Naive B cell (primary cell): ENCODE results near the gene PANK2. TPM values are rescaled to one million over a fixed set of nuclear protein-coding genes. Genes with fewer than 3 reads are reported as not detected.
"Not testable (repeated sequence)": the region's sequence is repeated elsewhere in the genome, so short reads cannot be mapped to it uniquely, and the experiment has no call there.

Source experiments
- ATAC-seq, 2 donors: fragments of 150-1000 bp; cut with Tn5 transposase; 2 replicates each; pipeline ENCODE4 v1.10.0; 2021; ENCODE audit warnings: low read depth in 2 of 2, mild to moderate bottlenecking in 2 of 2, moderate library complexity in 2 of 2
- DNase-seq: peaks from one replicate; pipeline ENCODE4 v3.0.0; 2022
- H3K27ac Mint-ChIP-seq, 6 donors: one replicate each; pipeline ENCODE4 v1.8.0; 2020 to 2022; ENCODE audit warnings: mild to moderate bottlenecking in 6 of 6, mixed read lengths in 6 of 6, moderate library complexity in 5 of 6, inconsistent platforms in 2 of 6
- H3K27me3 Mint-ChIP-seq, 3 donors: one replicate each; pipeline ENCODE4 v1.8.0; 2021 to 2022; ENCODE audit warnings: mixed read lengths in 3 of 3, mild to moderate bottlenecking in 1 of 3
- H3K36me3 Mint-ChIP-seq, 2 donors: one replicate each; pipeline ENCODE4 v1.8.0; 2020 to 2022; ENCODE audit warnings: mixed read lengths in 2 of 2, inconsistent platforms in 1 of 2, mild to moderate bottlenecking in 1 of 2
- H3K4me1 Mint-ChIP-seq, 3 donors: one replicate each; pipeline ENCODE4 v1.8.0; 2020 to 2022; ENCODE audit warnings: mixed read lengths in 3 of 3, inconsistent platforms in 1 of 3, mild to moderate bottlenecking in 1 of 3, moderate library complexity in 1 of 3
- H3K4me3 Mint-ChIP-seq, 8 donors: one replicate each; pipeline ENCODE4 v1.8.0; 2020 to 2022; ENCODE audit warnings: mild to moderate bottlenecking in 8 of 8, mixed read lengths in 8 of 8, moderate library complexity in 8 of 8, inconsistent platforms in 2 of 8
- H3K9me3 Mint-ChIP-seq, 7 donors: one replicate each; pipeline ENCODE4 v1.8.0; 2020 to 2022; ENCODE audit warnings: mixed read lengths in 7 of 7, mild to moderate bottlenecking in 5 of 7, inconsistent platforms in 2 of 7, moderate library complexity in 1 of 7
- polyA plus RNA-seq, 6 donors: library from polyadenylated mRNA; unstranded; fragments of 300-500 nt; fragmentation: Illumina TruSeq; gene quantifications; one replicate each; pipeline ENCODE4 v1.2.3, GENCODE V29; 2021; ENCODE audit warnings: low read depth in 6 of 6

PANK2 gene
- polyA plus RNA-seq, 6 donors from 2014 or later = 34.8 to 57.7 (median 45.9) TPM

GRCh38 chr20:3896853-3897583 lies 7.8 kb downstream of the PANK2 start:
- Mint-ChIP-seq H3K4me1 (peaks cover 44 to 84% (median 66%) of the 10 kb centered on the region in 3 donors), H3K4me3 (peak overlapping the region in 6 of 8 donors; percentile 4 to 51 (median 30)), H3K36me3 (peaks cover 0 to 6% of the 10 kb centered on the region in 2 donors), H3K27me3 (no peaks in the 10 kb centered on the region), H3K9me3 (peaks cover 0 to 2% (median 0%) of the 10 kb centered on the region in 7 donors), H3K27ac (peak overlapping the region; percentile 10 to 83 (median 68))
- DNase-seq = no peak
- no peak for ATAC-seq

- not testable (repeated sequence) for ATAC-seq, DNase-seq, H3K27me3 Mint-ChIP-seq, H3K36me3 Mint-ChIP-seq, H3K27ac Mint-ChIP-seq, H3K4me3 Mint-ChIP-seq, H3K9me3 Mint-ChIP-seq
- peaks cover 45 to 83% (median 58%) of the 10 kb centered on the region in 3 donors for H3K4me1 Mint-ChIP-seq
Measured at GRCh38 chr20:3898181-3898580, 9.0 kb downstream of the PANK2 start.

GRCh38 chr20:3898639-3899038 lies 9.5 kb downstream of the PANK2 start:
- ATAC-seq (no peak), DNase-seq (no peak)
- H3K4me3 Mint-ChIP-seq = no peak overlapping the region
- no peaks in the 10 kb centered on the region for H3K27me3 Mint-ChIP-seq
- peaks cover 40 to 83% (median 53%) of the 10 kb centered on the region in 3 donors for H3K4me1 Mint-ChIP-seq
- peaks cover 0 to 6% of the 10 kb centered on the region in 2 donors for H3K36me3 Mint-ChIP-seq
- peak overlapping the region in 1 of 6 donors; percentile 47 for H3K27ac Mint-ChIP-seq
- H3K9me3 Mint-ChIP-seq = peaks cover 0 to under 1% (median 0%) of the 10 kb centered on the region in 7 donors

- peaks cover 0 to 6% of the 10 kb centered on the region in 2 donors for H3K36me3 Mint-ChIP-seq
- no peaks in the 10 kb centered on the region for H3K27me3 Mint-ChIP-seq
- ATAC-seq (no peak), DNase-seq (no peak)
- H3K4me3 Mint-ChIP-seq = peak overlapping the region in 5 of 8 donors; percentile 8 to 63 (median 45)
- peak overlapping the region in 5 of 6 donors; percentile 7 to 67 (median 52) for H3K27ac Mint-ChIP-seq
- no peaks in the 10 kb centered on the region for H3K9me3 Mint-ChIP-seq
- H3K4me1 Mint-ChIP-seq = peaks cover 37 to 86% (median 60%) of the 10 kb centered on the region in 3 donors
Measured at GRCh38 chr20:3900187-3900604, 11.0 kb downstream of the PANK2 start.

- ATAC-seq (peak; percentile 37 to 40), DNase-seq (no peak)
- H3K27me3 Mint-ChIP-seq = no peaks in the 10 kb centered on the region
- H3K4me3 Mint-ChIP-seq = peak overlapping the region in 6 of 8 donors; percentile 30 to 82 (median 67)
- H3K27ac Mint-ChIP-seq = peak overlapping the region in 5 of 6 donors; percentile 67 to 88 (median 73)
- H3K9me3 Mint-ChIP-seq = no peaks in the 10 kb centered on the region
- peaks cover 0 to 6% of the 10 kb centered on the region in 2 donors for H3K36me3 Mint-ChIP-seq
- H3K4me1 Mint-ChIP-seq = peaks cover 37 to 84% (median 61%) of the 10 kb centered on the region in 3 donors
Measured at GRCh38 chr20:3901028-3901705, 12.0 kb downstream of the PANK2 start.

- Mint-ChIP-seq H3K4me3 (peak overlapping the region in 6 of 8 donors; percentile 58 to 82 (median 70)), H3K36me3 (peaks cover 0 to 4% of the 10 kb centered on the region in 2 donors), H3K4me1 (peaks cover 35 to 82% (median 54%) of the 10 kb centered on the region in 3 donors), H3K27ac (peak overlapping the region in 5 of 6 donors; percentile 67 to 88 (median 73)), H3K27me3 (no peaks in the 10 kb centered on the region), H3K9me3 (no peaks in the 10 kb centered on the region)
- DNase-seq (no peak), ATAC-seq (no peak)
Measured at GRCh38 chr20:3901706-3902440, 12.7 kb downstream of the PANK2 start.

GRCh38 chr20:3902446-3902845 lies 13.3 kb downstream of the PANK2 start:
- Mint-ChIP-seq H3K36me3 (no peaks in the 10 kb centered on the region), H3K4me3 (no peak overlapping the region), H3K4me1 (peaks cover 31 to 82% (median 49%) of the 10 kb centered on the region in 3 donors), H3K27me3 (no peaks in the 10 kb centered on the region), H3K27ac (peak overlapping the region in 4 of 6 donors; percentile 57 to 88 (median 76)), H3K9me3 (no peaks in the 10 kb centered on the region)
- ATAC-seq (no peak), DNase-seq (no peak)

GRCh38 chr20:3904224-3904623 lies 15.0 kb downstream of the PANK2 start:
- Mint-ChIP-seq H3K27ac (peak overlapping the region in 3 of 6 donors; percentile 16 to 75 (median 54)), H3K36me3 (peaks cover 0 to 4% of the 10 kb centered on the region in 2 donors), H3K27me3 (no peaks in the 10 kb centered on the region), H3K4me1 (peaks cover 34 to 78% (median 52%) of the 10 kb centered on the region in 3 donors), H3K9me3 (no peaks in the 10 kb centered on the region), H3K4me3 (no peak overlapping the region)
- no peak for ATAC-seq
- DNase-seq = no peak

- ATAC-seq (no peak), DNase-seq (no peak)
- no peaks in the 10 kb centered on the region for H3K27me3 Mint-ChIP-seq
- H3K4me1 Mint-ChIP-seq = peaks cover 33 to 71% (median 46%) of the 10 kb centered on the region in 3 donors
- peaks cover 0 to 4% of the 10 kb centered on the region in 2 donors for H3K36me3 Mint-ChIP-seq
- H3K4me3 Mint-ChIP-seq = peak overlapping the region in 2 of 8 donors; percentile 54 to 71
- no peaks in the 10 kb centered on the region for H3K9me3 Mint-ChIP-seq
- peak overlapping the region in 3 of 6 donors; percentile 54 to 81 (median 75) for H3K27ac Mint-ChIP-seq
Measured at GRCh38 chr20:3904857-3905256, 15.7 kb downstream of the PANK2 start.

- Mint-ChIP-seq H3K4me3 (peak overlapping the region in 4 of 8 donors; percentile 29 to 54 (median 52)), H3K27ac (peak overlapping the region in 5 of 6 donors; percentile 47 to 91 (median 71)), H3K4me1 (peaks cover 14 to 55% (median 25%) of the 10 kb centered on the region in 3 donors), H3K36me3 (peaks cover 0 to 13% of the 10 kb centered on the region in 2 donors)
- DNase-seq, H3K9me3 Mint-ChIP-seq, H3K27me3 Mint-ChIP-seq: not testable (repeated sequence)
- ATAC-seq = peak; percentile 73 to 90
Measured at GRCh38 chr20:3906744-3907721, 17.8 kb downstream of the PANK2 start.

GRCh38 chr20:3908667-3909066 lies 19.5 kb downstream of the PANK2 start:
- Mint-ChIP-seq H3K4me3 (no peak overlapping the region), H3K36me3 (peaks cover 0 to 21% of the 10 kb centered on the region in 2 donors), H3K9me3 (no peaks in the 10 kb centered on the region), H3K27me3 (no peaks in the 10 kb centered on the region), H3K27ac (peak overlapping the region in 4 of 6 donors; percentile 6 to 82 (median 24)), H3K4me1 (peaks cover 7 to 40% (median 23%) of the 10 kb centered on the region in 3 donors)
- DNase-seq = no peak
- no peak for ATAC-seq

GRCh38 chr20:3909952-3910366 lies 20.8 kb downstream of the PANK2 start:
- H3K27me3 Mint-ChIP-seq = no peaks in the 10 kb centered on the region
- H3K36me3 Mint-ChIP-seq = peaks cover 0 to 24% of the 10 kb centered on the region in 2 donors
- peaks cover 6 to 34% (median 19%) of the 10 kb centered on the region in 3 donors for H3K4me1 Mint-ChIP-seq
- H3K4me3 Mint-ChIP-seq = no peak overlapping the region
- no peaks in the 10 kb centered on the region for H3K9me3 Mint-ChIP-seq
- ATAC-seq = no peak
- H3K27ac Mint-ChIP-seq = peak overlapping the region in 2 of 6 donors; percentile 33 to 47
- DNase-seq = no peak
